Upper lobe of right lung (tissue), 1 donor: ENCODE data around the gene GPC1. TPM values are rescaled to one million over a fixed set of nuclear protein-coding genes. Genes with fewer than 3 reads are reported as not detected.

ENCODE experiments used
- ATAC-seq: fragments of 200-7000 bp; cut with Tn5 transposase; one replicate; pipeline ENCODE4 v1.9.1; 2020; ENCODE audit warnings: mild to moderate bottlenecking, moderate library complexity
- DNase-seq: peaks from one replicate; pipeline ENCODE4 v3.0.0-alpha.2; 2020
- H3K27ac ChIP-seq: fragments of 200-600 bp; one replicate; pipeline ENCODE4 v1.8.0; 2022
- H3K27me3 ChIP-seq: fragments of 200-600 bp; one replicate; pipeline ENCODE4 v1.8.0; 2022; ENCODE audit warnings: mild to moderate bottlenecking
- H3K36me3 ChIP-seq: fragments of 200-600 bp; one replicate; pipeline ENCODE4 v1.8.0; 2022
- H3K4me1 ChIP-seq: fragments of 200-600 bp; one replicate; pipeline ENCODE4 v1.8.0; 2022
- H3K4me3 ChIP-seq: fragments of 200-600 bp; one replicate; pipeline ENCODE4 v1.8.0; 2022; ENCODE audit warnings: mild to moderate bottlenecking
- H3K9me3 ChIP-seq: fragments of 200-600 bp; one replicate; pipeline ENCODE4 v1.8.0; 2022
- CTCF ChIP-seq: fragments of 200-600 bp; IDR thresholded peaks from one replicate; pipeline ENCODE4 v1.8.0; 2022; ENCODE audit warnings: antibody characterized with exemption
- intact Hi-C: fragments of 100-400 bp; cut with DNase I; formaldehyde crosslinking; loops from one replicate; pipeline ENCODE4 v1.11.0; 2022
- total RNA-seq: library from RNA; stranded (reverse); fragmentation: NEBNext Ultra II Directional; extraction: Animal tissue kit (Norgen Biotek cat#: 25700); gene quantifications from one replicate; pipeline ENCODE4 v1.2.1, GENCODE V29; 2021
- donor health status: DM: no; HTN: yes; CAD: no; lungs with severe emphysema.

The GPC1 gene
- total RNA-seq, 1 donor from 2014 or later, result 24.8 TPM

GRCh38 chr2:240441993-240442411 lies 6.5 kb downstream of the GPC1 start:
- TF ChIP-seq CTCF, result no peak
- intact Hi-C loops, result loop anchor here (5.0 kb wide), 1 partner anchor 210 kb away; no protein-coding TSS in a partner anchor
- Histone ChIP-seq H3K4me1 (peaks cover 14% of the 10 kb centered on the region), H3K36me3 (no peaks in the 10 kb centered on the region), H3K9me3 (no peaks in the 10 kb centered on the region), H3K4me3 (no peak overlapping the region), H3K27me3 (peaks cover 13% of the 10 kb centered on the region), H3K27ac (no peak overlapping the region)
- no peak for DNase-seq
- no peak for ATAC-seq

GRCh38 chr2:240442891-240443715 lies 7.6 kb downstream of the GPC1 start:
- Histone ChIP-seq H3K36me3 (no peaks in the 10 kb centered on the region), H3K4me1 (peaks cover 4% of the 10 kb centered on the region), H3K9me3 (no peaks in the 10 kb centered on the region), H3K4me3 (no peak overlapping the region), H3K27ac (no peak overlapping the region), H3K27me3 (peaks cover 4% of the 10 kb centered on the region)
- no peak for TF ChIP-seq CTCF
- intact Hi-C loops, result loop anchor here (5.0 kb wide), 1 partner anchor 211 kb away; no protein-coding TSS in a partner anchor
- DNase-seq, result no peak
- no peak for ATAC-seq

GRCh38 chr2:240443891-240444301 lies 8.4 kb downstream of the GPC1 start:
- ATAC-seq (no peak), DNase-seq (no peak)
- no peak overlapping the region for H3K27ac ChIP-seq
- H3K9me3 ChIP-seq, result no peaks in the 10 kb centered on the region
- TF ChIP-seq CTCF, result no peak
- intact Hi-C loops, result loop anchor here (5.0 kb wide), 1 partner anchor 212 kb away; no protein-coding TSS in a partner anchor
- H3K4me1 ChIP-seq, result no peaks in the 10 kb centered on the region
- H3K36me3 ChIP-seq, result no peaks in the 10 kb centered on the region
- H3K4me3 ChIP-seq, result no peak overlapping the region
- H3K27me3 ChIP-seq, result no peaks in the 10 kb centered on the region

GRCh38 chr2:240444464-240444863 lies 9.0 kb downstream of the GPC1 start:
- intact Hi-C loops, result loop anchor here (5.0 kb wide), 1 partner anchor 212 kb away; no protein-coding TSS in a partner anchor
- H3K27ac ChIP-seq, result no peak overlapping the region
- no peak for TF ChIP-seq CTCF
- ATAC-seq (no peak), DNase-seq (no peak)
- no peaks in the 10 kb centered on the region for H3K9me3 ChIP-seq
- H3K4me3 ChIP-seq, result no peak overlapping the region
- no peaks in the 10 kb centered on the region for H3K27me3 ChIP-seq
- H3K36me3 ChIP-seq, result no peaks in the 10 kb centered on the region
- H3K4me1 ChIP-seq, result no peaks in the 10 kb centered on the region

DNA sequence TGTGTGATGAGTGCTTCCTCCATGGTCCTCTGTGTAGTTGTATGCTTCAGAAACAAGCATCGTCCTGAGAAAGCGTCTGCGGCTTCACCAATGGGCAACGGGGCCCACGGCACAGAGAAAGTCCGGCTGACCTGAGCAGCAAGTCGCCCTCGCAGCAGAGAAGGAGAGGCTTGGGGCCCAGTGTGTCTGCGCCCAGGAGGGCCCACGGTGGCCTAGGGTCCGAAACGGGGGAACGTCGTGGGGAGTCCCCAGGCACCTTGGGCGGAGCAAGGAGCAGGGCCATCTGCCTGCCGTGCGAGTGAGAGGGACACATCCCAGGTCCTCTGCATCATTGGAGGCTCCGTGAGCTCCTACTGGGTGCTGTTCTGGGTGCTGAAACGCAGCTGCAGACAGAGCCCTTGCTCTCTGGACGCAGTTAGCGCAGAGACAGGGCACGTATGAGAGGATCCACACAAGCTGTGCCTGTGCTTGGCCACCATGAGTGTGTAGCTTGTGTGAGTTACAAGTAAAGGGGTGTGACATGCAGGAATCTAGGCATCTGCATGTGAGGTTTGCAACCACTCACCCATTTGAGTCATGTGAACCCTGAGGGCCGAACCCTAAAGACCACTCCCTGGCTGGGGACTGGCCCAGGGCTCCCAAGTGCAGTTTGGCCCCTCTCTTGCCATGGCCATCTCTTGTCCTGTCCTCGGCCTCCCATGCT lies 10.6 kb downstream of the GPC1 start:
- Histone ChIP-seq H3K4me3 (no peak overlapping the region), H3K36me3 (no peaks in the 10 kb centered on the region), H3K27me3 (peaks cover 3% of the 10 kb centered on the region), H3K9me3 (no peaks in the 10 kb centered on the region), H3K27ac (no peak overlapping the region), H3K4me1 (no peaks in the 10 kb centered on the region)
- TF ChIP-seq CTCF, result no peak
- intact Hi-C loops, result no loop called here
- DNase-seq (no peak), ATAC-seq (no peak)
